ENCODE measurements around the gene KRTAP29-1.
A peak's percentile ranks its signal among the peaks of the same experiment; 100 is the strongest.
"Not testable (repeated sequence)": the region's sequence is repeated elsewhere in the genome, so short reads cannot be mapped to it uniquely, and the experiment has no call there.

KRTAP29-1 gene, protein sequence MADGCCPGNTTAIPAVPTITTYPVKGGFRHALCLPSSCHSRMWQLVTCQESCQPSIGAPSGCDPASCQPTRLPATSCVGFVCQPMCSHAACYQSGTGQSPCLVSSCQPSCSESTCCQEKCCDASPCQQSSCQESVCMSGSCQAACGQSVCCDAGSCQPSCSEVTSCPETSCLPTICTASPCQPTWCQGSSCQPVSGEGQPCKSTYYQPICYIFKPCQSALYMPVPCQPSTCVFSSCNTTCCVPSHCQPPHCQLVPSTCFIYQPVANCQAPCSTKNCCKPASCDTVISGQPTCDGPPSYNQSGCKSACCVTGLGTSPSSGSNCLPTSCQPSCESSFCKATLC

DNA sequence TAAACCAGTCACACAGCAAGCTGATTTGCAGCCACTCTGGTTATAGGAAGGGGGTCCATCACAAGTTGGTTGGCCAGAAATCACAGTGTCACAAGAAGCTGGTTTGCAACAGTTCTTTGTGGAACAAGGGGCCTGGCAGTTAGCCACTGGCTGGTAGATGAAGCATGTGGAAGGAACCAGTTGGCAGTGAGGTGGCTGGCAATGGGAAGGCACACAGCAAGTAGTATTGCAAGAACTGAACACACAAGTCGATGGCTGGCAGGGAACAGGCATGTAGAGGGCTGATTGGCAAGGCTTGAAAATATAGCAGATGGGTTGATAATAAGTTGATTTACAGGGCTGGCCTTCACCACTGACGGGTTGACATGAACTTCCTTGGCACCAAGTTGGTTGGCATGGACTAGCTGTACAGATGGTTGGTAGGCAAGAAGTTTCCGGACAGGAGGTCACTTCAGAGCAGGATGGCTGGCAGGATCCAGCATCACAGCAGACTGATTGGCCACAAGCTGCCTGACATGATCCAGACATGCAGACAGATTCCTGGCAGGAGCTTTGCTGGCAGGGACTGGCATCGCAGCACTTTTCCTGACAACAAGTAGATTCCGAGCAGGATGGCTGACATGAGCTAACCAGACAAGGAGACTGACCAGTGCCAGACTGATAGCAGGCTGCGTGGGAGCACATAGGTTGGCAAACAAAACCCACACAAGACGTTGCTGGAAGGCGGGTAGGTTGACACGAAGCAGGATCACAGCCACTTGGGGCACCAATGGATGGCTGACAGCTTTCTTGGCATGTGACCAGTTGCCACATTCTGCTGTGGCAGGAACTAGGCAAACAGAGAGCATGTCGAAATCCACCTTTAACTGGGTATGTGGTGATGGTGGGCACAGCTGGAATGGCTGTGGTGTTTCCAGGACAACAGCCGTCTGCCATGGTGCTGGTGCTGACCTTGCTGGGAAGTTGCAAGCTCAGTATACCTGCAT is at the start of gene KRTAP29-1:
Gene KRTAP29-1 (minus strand): TSS at position 936 of the 986 bp plus-strand sequence. CDS start 0 bp downstream, at position 936.
- H3K27ac ChIP-seq: no peak within 1 kb of the TSS

DNA sequence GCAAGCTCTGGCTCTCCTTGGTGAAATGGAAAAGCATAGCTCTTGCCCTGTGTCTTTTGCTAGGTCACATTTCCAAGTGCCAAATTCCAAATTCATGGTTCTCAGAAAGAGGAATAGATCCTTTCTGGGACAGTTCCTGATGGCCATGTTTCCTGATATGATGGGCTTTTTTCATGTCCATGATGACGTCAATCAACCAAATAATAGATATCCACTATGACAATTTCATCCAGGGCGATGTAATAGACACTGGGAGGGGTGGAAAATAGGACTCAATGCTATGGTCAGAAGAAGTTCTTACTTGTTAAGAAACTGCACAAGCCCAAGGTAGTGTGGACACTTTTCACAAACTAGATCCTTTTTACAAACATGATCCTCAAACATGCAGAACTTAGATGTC is 48.5 kb upstream of the KRTAP29-1 start:
- Histone ChIP-seq H3K27ac (no peak overlapping the region), H3K4me3 (no peak overlapping the region)

More for the DNA sequence above, at the start of gene KRTAP29-1:
- H3K4me3 ChIP-seq: no peak within 1 kb of the TSS

DNA sequence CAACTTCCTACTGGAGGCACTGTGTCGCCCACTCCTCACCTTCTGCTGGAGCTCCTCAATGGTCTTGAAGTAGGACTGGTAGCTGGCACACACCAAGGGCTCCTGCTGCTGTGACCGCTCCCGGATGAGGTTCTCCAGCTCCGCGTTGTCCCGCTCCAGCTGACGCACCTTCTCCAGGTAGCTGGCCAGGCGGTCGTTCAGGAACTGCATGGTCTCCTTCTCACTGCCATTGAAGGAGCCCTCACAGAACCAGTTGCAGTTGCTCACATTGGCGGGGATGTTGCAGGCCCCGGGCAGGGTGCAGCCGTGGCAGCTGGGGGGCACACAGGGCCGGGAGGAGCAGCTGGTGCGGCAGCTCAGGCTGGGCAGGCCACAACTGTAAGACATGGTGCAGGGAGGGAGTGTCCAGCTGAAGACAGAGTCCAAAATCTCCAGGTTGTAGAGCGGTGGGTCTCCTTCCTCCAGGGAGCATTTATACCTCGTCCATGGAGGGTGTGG is 47.8 kb upstream of the KRTAP29-1 start, which contains the start of gene KRT33A:
Gene KRT33A (minus strand): TSS at position 448 of the 498 bp plus-strand sequence. CDS start 61 bp downstream, at position 387.
- not testable (repeated sequence) for H3K27ac ChIP-seq

DNA sequence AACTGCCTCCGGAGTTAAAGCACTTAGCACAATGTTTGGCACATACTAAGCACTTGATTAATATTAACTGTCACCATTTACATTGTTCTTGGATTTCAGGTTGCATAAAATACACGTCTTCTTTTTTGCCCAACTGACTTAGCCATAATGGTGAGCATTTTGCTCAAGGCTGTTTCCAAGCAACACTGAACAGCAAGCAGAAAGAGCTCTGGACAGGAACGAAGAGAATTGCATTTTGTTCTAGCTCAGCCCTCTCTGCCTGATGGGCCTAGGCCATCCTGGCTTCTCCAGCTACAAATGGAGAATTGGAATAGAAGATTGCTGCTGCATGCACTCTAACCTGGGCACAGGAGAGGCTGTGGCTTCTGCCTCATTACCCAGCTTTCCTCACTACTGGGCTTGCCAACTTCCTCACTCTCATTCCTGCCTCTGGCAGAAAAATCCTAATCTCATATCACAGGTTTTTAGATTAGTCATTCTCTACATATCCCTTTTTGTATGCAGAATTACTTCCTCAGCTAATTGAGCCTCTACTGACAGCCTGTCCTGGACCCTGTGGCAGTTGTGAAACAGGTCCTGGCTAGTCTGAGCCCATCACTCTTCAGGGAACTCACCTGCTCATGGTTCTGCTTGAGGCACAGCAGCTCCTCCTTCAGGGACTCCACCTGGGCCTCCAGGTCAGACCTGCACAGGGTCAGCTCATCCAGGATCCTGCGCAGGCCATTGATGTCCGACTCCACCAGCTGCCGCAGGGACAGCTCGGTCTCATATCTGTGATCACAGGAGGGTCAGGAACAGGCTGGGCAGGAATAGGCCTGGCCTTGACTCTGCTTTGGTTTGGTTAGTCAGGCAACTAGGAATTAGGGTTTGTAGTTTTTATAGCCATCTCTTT is 45.5 kb upstream of the KRTAP29-1 start:
- H3K27ac ChIP-seq: peak overlapping the region in 3 of 21 experiments; percentile 6 to 47 (median 33)
- no peak overlapping the region for H3K4me3 ChIP-seq

More for the DNA sequence above, 47.8 kb upstream of the KRTAP29-1 start, which contains the start of gene KRT33A:
- not testable (repeated sequence) for H3K4me3 ChIP-seq

DNA sequence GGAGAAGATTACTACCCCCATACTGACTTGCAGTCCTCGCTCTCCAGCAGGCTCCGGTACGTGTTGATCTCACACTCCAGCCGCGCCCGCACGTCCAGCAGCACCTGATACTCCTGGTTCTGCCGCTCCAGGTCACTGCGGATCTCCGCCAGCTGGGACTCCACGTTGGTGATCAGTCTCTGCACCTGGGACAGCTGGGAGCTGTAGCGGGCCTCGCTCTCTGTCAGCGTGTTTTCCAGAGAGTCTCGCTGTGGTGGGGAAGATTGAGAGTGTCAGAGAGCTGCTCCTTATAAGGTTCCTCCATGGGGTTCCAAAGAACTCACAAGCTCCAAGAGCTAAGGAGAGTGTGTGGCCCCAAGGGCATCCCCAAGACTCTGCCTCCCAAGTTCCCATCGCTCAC is 43.8 kb upstream of the KRTAP29-1 start:
- not testable (repeated sequence) for H3K4me3 ChIP-seq, H3K27ac ChIP-seq

DNA sequence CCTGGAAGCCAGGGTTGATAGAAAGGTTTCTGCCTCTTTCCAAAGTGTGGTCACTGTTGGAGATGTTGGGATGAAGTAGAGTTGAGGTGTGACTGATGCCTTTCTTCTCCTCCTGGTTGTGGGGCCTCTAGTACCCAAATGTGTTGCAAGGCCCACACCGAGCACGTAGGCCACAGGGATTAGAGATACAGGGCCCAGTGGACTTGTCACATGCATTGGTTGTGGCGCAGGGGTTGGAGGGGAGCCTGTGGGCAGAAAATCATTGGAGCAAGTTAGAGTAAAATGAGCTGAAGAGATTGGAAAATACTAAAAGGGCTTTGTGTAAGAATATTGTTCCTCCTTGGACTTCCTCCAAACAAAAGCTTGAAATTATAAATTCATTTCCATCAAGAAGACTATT is 43.3 kb upstream of the KRTAP29-1 start:
- Histone ChIP-seq H3K4me3 (no peak overlapping the region), H3K27ac (no peak overlapping the region)

DNA sequence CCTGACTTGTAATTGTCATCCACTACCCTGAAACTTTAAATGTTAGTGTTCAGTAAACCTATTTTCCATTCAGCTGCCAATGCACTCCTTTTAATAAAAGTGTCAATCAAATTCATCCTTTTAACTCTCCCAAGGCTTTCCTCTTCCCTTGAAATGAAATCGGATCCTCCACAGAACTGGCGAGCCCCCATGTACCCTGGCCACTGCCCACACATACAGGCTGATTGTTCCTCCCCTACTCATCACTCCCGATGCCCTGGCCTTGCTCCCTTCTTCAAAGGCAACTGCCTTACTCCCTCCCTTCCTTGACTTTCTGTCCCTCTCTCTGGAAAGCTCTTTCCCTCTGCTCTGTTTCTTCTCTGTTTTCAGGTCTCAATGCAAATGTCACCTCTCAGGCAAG is 40.4 kb upstream of the KRTAP29-1 start:
- Histone ChIP-seq H3K4me3 (no peak overlapping the region), H3K27ac (no peak overlapping the region)

DNA sequence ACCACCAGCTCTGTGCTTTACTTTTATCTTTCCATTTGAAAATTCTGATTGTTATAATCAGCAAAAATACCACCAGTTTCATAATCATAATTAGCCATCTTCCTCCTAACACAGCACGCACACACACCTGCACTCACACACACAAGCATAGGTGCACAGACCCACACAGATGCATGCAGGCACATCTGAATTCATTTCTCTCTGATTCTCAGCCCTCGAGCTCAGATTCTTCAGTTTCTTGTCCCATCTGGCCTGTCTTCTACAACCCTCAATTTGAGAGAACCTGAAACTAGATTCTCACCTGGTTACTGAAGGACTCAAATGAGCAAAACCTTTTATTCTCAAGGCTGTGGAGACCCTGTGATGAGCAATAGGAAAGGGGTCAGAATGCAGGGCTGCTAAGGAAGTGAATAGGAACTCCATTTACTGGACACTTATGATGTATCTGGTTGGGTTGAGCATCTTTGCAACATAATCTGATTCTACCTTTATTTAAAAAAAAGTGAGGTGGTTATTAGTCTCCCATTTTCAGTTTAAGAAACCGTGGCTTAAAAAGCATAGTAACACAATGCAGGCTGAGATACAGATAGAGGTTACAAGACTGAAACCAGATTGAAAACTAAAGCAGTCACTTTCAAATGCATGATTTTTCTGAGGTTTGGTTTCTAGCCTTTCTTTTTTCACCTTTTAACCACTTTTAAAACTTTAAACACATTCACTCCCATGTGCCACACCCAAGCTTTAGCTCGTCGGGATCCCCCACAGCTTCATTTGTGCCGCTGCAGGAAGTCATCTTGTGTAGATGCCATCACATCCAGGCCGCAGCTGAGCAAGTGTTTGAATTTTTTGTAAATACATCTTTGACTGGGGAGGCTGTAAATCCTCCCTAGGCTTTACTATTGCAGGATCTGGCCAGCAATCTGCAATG is 38.5 kb upstream of the KRTAP29-1 start:
- peak overlapping the region in 11 of 21 experiments; percentile 1 to 87 (median 50) for H3K27ac ChIP-seq
- no peak overlapping the region for H3K4me3 ChIP-seq

DNA sequence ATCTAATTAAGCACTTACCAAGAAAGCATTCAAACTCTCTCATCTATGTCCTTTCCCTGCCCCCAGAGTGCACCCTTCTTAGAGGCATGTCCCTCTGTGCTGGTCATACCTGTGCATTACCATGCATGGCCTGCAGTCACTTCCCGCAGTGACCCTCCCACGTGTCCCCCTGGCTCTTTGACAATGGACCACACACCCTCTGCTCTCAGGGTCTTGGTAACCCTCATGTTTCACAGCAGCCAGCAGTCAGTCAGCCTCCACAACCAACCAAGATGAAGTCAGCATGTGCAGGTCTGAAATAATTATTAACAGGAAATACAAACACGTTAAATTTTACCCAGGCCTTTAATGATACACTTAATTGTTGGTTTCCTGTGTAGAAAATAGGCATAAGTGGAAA is 37.8 kb upstream of the KRTAP29-1 start:
- peak overlapping the region in 11 of 21 experiments; percentile 1 to 87 (median 75) for H3K27ac ChIP-seq
- H3K4me3 ChIP-seq: no peak overlapping the region

DNA sequence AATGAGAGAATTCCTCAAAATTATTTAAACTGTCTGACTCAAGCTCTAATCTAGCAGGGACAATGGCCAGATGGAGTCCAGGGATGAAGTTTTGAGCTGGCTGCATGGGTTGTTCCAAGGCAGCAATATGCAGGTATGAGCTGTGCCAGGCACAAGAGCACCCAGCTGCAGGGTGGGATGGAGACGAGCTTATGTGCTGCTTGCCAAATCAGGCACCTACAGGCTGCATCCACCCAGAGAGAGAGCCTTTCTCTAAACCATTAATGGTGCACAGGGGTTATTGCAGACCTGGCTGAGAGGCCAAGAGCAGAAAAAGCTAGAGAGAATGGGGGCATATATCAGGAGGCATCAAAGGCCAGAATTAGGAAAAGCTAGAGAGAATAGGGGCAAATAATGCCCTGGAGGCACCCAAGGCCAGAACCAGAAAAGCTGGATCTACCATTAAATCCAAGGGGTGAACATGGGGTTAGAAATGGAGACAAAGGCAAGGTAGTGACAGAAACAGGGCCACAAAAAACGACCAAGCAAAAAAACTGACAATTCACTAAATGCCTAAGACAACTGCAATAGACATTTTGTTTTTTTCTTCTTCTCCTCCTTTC is 37.0 kb upstream of the KRTAP29-1 start:
- Histone ChIP-seq H3K27ac (peak overlapping the region in 15 of 21 experiments; percentile 28 to 87 (median 71)), H3K4me3 (no peak overlapping the region)

DNA sequence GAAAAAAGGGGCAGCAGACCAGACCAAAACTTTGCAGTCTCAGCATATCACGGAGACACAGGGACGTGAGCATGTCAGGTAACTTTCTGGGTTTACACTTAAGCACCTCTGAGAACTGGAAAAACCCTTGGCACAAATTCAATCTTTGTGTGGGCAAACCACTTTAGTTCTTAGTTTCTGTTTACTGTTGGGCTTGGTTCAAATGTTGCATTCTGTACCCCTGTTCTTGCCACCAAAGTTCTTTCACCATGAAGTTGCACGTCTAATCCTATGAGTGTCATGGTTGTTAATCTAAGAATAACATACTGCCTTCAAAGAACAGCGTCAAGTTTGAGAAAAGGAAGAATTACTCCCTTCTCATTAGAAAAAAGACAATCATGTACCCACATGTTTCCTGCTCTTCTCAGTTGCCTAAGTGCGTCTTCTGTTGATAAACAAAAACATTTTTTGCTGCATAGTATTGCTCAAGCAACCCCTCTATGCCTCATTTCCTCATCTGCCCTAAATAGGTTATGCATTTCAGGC is 36.4 kb upstream of the KRTAP29-1 start:
- no peak overlapping the region for H3K4me3 ChIP-seq
- H3K27ac ChIP-seq: peak overlapping the region in 17 of 21 experiments; percentile 18 to 87 (median 66)

DNA sequence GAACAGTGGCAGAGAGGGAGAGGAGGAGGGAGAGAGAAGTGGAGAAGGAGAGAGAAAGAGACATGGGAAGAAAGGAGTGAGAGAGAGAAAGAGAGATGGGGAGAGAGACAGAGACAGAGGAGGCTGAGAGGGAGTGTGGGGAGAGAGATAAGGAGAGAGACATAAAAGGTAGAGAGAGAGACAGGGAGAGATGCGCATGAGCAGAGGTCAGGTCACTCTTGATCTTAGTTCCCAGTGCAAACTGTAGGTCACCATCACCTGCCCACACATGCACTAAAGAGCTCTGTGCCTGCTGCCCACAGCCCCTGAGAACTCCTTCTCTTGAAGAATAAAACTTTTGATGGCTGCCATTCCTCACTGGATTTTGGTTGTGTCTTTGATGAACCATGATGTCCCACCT is 33.1 kb upstream of the KRTAP29-1 start:
- Histone ChIP-seq H3K27ac (no peak overlapping the region), H3K4me3 (no peak overlapping the region)

DNA sequence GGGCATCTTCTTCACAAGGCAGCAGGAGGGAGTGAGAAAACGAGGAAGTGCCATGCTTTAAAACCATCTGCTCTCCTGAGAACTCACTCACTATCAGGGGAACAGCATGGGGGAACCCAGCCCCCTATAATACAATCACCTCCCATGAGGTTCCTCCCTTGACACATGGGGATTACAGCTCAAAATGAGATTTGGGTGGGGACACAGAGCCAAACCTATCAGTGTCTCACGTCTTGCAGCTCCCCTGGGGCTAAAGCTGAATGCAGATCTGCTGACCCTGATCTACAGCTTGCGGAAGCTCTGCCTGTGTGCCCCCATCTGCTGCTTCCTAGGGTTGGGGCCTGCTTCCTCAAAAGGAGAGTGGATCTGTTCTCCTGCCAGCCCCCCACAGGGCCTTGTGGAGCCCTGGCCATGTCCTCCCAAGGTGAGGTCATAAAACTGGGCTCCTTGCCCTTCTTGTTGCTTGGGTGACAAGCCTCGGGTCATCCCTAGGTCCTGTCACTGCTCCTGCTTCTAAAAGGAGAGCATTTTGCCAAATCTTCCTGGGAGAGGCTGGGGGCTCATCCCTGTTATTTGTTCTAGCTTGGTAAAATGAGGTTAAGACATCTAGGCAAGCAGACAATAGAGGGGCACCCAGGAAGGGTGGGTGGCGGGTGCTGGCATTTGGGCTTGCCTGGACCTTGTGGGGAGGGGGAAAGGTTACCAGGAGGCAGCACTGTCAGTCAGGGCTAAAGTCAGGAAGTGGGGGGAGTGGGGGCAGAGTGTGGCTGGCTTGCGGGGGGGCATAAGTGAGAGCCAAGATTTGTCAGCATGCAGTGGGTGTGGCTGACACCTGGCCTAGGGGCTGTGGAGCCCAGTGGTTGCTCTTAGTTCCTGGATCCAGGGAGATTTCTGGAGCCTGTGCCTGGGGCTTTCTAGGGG is 32.0 kb upstream of the KRTAP29-1 start:
- no peak overlapping the region for H3K4me3 ChIP-seq
- H3K27ac ChIP-seq: no peak overlapping the region

DNA sequence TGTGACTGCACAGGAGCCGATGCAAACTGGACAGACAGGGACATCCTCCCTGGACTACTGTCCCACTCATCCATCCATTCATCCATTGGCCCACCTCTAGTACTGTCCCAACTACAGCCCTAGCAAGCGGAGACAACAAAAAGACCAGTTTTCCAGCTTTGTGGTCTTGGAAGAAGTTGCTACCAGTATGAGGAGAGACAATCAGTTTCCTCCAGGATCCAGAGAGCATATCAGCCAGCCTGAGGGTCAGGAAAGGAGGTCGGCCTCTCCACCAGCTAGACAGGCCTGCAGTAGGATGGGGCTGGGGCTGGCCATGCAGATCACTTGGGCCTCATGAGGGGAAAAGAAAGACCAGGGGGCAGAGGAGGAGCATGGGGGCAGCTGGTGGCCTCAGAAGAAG is 31.2 kb upstream of the KRTAP29-1 start:
- H3K27ac ChIP-seq: no peak overlapping the region
- H3K4me3 ChIP-seq: no peak overlapping the region

DNA sequence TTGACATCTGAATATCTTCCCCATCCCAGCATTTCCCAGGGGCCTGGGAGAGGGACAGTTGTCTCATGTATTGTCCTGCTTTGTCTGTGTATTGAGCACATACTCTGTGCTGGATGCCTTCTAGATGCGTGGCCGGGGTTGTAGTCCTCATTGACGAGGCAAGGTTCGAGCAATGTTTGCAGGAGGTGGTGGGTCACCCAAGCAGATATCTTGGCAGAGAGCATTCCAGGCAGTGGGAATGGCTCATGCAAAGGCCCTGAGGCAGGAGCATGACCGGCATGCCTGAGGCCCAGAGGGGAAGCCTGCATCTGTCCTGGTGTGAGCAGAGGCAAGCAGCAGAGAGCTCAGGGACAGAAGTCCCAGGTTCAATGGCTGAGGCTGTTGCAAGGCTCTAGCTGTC is 30.4 kb upstream of the KRTAP29-1 start:
- H3K27ac ChIP-seq: no peak overlapping the region
- H3K4me3 ChIP-seq: no peak overlapping the region

DNA sequence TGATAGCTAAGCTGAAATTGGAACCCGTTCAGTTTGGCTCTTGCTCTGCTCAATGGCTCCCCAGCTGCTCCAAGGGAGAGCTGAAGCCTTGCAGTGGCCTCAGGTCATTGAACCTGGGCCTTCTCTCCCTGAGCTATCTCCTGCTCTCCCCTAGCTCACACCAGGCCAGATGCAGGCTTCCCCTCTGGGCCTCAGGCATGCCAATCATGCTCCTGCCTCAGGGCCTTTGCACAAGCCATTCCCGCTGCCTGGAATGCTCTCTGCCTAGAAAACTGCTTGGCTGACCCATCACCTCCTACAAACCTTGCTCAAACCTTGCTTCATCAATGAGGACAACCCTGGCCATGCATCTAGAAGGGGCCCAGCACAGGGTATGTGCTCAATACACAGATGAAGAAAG is 29.6 kb upstream of the KRTAP29-1 start:
- no peak overlapping the region for H3K4me3 ChIP-seq
- no peak overlapping the region for H3K27ac ChIP-seq

Measured in skin epidermis (tissue), 12 donors.